ENCODE data around the gene GATB. TPM values are rescaled to one million over a fixed set of nuclear protein-coding genes. Genes with fewer than 3 reads are reported as not detected.

Gene GATB
- polyA plus RNA-seq, 1 donor (not counting 4 experiments of a cell fraction or from before 2014, with no cell fraction given), result 31.0 TPM

DNA sequence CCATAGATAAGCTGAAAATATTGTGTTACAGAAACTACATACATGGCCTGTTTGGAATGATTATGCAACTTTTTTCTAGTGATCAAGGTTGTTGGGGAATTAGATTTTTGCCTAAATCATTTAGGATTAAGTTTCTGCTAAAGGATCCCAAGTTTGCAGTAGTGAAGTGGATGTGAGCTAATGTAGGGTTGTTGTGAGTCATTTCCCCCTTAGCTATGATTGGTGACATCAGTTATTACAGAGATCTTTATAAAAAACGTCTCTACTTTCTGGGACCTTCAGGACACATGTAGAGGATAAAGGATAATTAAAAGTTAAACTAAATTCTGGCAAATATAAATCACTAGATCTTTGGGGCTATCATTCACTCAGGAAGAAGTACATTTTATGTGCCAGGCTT, 133.3 kb downstream of the GATB start:
- dilution Hi-C loops (cut with MboI; ENCODE audit: extremely low pct_ligation_motif_present, low sequenced_read_pairs), result no loop called here
- Histone ChIP-seq H3K9ac (ENCODE audit: control insufficient read depth, extremely low read depth, insufficient read depth, low read length) (no peak overlapping the region), H3K4me2 (ENCODE audit: control insufficient read depth, extremely low read depth, insufficient read depth, low read depth, low read length) (no peak overlapping the region), H3K9me3 (ENCODE audit: control insufficient read depth, low read depth, low read length) (no peaks in the 10 kb centered on the region), H3K27me3 (ENCODE audit: control insufficient read depth, extremely low read depth, insufficient read depth, low read length) (no peaks in the 10 kb centered on the region), H2AFZ (ENCODE audit: control insufficient read depth, low read length) (no peak overlapping the region), H3K9me1 (ENCODE audit: control insufficient read depth, extremely low read depth, insufficient read depth, low read length) (no peaks in the 10 kb centered on the region), H3K36me3 (ENCODE audit: control insufficient read depth in 2 of 2, extremely low read depth in 1 of 2, insufficient read depth in 2 of 2, low read length in 2 of 2) (peaks cover 0 to 6% of the 10 kb centered on the region in 2 experiments), H4K20me1 (ENCODE audit: control insufficient read depth, extremely low read depth, insufficient read depth, low read length) (no peaks in the 10 kb centered on the region), H3K27ac (ENCODE audit: control insufficient read depth, insufficient read depth, low read length) (no peak overlapping the region), H3K4me3 (ENCODE audit: control insufficient read depth in 2 of 3, extremely low read depth in 1 of 3, insufficient read depth in 2 of 3, low read depth in 1 of 3, low read length in 3 of 3) (no peak overlapping the region), H3K4me1 (ENCODE audit: control insufficient read depth, extremely low read depth, insufficient read depth, low read length) (peaks cover 8% of the 10 kb centered on the region), H3K79me2 (ENCODE audit: control insufficient read depth, insufficient read depth, low read length) (no peaks in the 10 kb centered on the region)
- TF ChIP-seq, protein P1, sequence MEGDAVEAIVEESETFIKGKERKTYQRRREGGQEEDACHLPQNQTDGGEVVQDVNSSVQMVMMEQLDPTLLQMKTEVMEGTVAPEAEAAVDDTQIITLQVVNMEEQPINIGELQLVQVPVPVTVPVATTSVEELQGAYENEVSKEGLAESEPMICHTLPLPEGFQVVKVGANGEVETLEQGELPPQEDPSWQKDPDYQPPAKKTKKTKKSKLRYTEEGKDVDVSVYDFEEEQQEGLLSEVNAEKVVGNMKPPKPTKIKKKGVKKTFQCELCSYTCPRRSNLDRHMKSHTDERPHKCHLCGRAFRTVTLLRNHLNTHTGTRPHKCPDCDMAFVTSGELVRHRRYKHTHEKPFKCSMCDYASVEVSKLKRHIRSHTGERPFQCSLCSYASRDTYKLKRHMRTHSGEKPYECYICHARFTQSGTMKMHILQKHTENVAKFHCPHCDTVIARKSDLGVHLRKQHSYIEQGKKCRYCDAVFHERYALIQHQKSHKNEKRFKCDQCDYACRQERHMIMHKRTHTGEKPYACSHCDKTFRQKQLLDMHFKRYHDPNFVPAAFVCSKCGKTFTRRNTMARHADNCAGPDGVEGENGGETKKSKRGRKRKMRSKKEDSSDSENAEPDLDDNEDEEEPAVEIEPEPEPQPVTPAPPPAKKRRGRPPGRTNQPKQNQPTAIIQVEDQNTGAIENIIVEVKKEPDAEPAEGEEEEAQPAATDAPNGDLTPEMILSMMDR (optimal IDR thresholded peaks at IDR 0.05 in 1 of 3, IDR thresholded peaks at IDR 0.05 in 1 of 3, conservative IDR thresholded peaks at IDR 0.05 in 1 of 3; ENCODE audit: extremely low read depth in 1 of 3, insufficient read depth in 2 of 3, low read length in 3 of 3), result no peak
- TF ChIP-seq EZH2 (IDR thresholded peaks at IDR 0.05; ENCODE audit: low read length), result no peak
- DNase-seq (ENCODE audit: low read depth, low spot score) (no peak), FAIRE-seq (no peak)

DNA sequence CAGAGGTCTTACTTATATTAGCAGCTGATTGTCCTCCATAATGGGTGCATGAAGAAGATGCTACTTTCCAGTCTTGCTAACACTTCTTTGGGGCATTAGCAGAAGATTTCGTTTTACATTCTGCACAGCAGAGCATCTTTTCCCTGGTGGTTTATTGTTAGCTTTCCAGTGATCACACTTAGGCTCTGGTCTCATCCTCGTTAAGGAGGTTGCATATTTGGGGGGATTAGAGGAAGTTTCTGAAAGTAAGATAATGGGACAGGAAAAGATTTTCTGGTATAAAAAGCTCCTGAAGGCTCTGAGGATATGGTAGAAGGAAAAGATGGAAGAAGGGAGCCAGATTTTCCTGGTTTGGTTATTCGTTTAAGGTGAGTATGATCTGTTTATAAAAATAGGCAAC, 134.1 kb downstream of the GATB start:
- no peak for TF ChIP-seq EZH2 (IDR thresholded peaks at IDR 0.05; ENCODE audit: low read length)
- TF ChIP-seq, protein P1 (optimal IDR thresholded peaks at IDR 0.05 in 1 of 3, IDR thresholded peaks at IDR 0.05 in 1 of 3, conservative IDR thresholded peaks at IDR 0.05 in 1 of 3; ENCODE audit: extremely low read depth in 1 of 3, insufficient read depth in 2 of 3, low read length in 3 of 3), result no peak
- Histone ChIP-seq H3K79me2 (ENCODE audit: control insufficient read depth, insufficient read depth, low read length) (no peaks in the 10 kb centered on the region), H3K9me3 (ENCODE audit: control insufficient read depth, low read depth, low read length) (no peaks in the 10 kb centered on the region), H3K4me2 (ENCODE audit: control insufficient read depth, extremely low read depth, insufficient read depth, low read depth, low read length) (no peak overlapping the region), H3K9ac (ENCODE audit: control insufficient read depth, extremely low read depth, insufficient read depth, low read length) (no peak overlapping the region), H3K27ac (ENCODE audit: control insufficient read depth, insufficient read depth, low read length) (no peak overlapping the region), H3K9me1 (ENCODE audit: control insufficient read depth, extremely low read depth, insufficient read depth, low read length) (no peaks in the 10 kb centered on the region), H4K20me1 (ENCODE audit: control insufficient read depth, extremely low read depth, insufficient read depth, low read length) (no peaks in the 10 kb centered on the region), H3K36me3 (ENCODE audit: control insufficient read depth in 2 of 2, extremely low read depth in 1 of 2, insufficient read depth in 2 of 2, low read length in 2 of 2) (peaks cover 0 to 6% of the 10 kb centered on the region in 2 experiments), H3K27me3 (ENCODE audit: control insufficient read depth, extremely low read depth, insufficient read depth, low read length) (no peaks in the 10 kb centered on the region), H3K4me1 (ENCODE audit: control insufficient read depth, extremely low read depth, insufficient read depth, low read length) (peaks cover 8% of the 10 kb centered on the region), H2AFZ (ENCODE audit: control insufficient read depth, low read length) (no peak overlapping the region), H3K4me3 (ENCODE audit: control insufficient read depth in 2 of 3, extremely low read depth in 1 of 3, insufficient read depth in 2 of 3, low read depth in 1 of 3, low read length in 3 of 3) (no peak overlapping the region)
- DNase-seq (ENCODE audit: low read depth, low spot score) (no peak), FAIRE-seq (no peak)
- dilution Hi-C loops (cut with MboI; ENCODE audit: extremely low pct_ligation_motif_present, low sequenced_read_pairs), result no loop called here

Data from keratinocyte (primary cell).